Liver (tissue), 9 donors: Measurements from ENCODE around the gene UGT1A4. TPM values are rescaled to one million over a fixed set of nuclear protein-coding genes. Genes with fewer than 3 reads are reported as not detected.

Source experiments
- DNase-seq: peaks from one replicate; pipeline ENCODE4 v3.0.0-alpha.2; 2017; ENCODE audit warnings: low spot score
- H3K27ac ChIP-seq, 2 donors: one replicate each; pipeline ENCODE4 v1.7.0; 2013; ENCODE audit warnings: inconsistent platforms in 2 of 2, low read length in 2 of 2, control low read depth in 1 of 2, low read depth in 1 of 2, mild to moderate bottlenecking in 1 of 2
- H3K27me3 ChIP-seq, 4 donors: one replicate each; pipeline versions ENCODE4 v1.6.1 to v1.7.0; 2013; ENCODE audit warnings: low read length in 3 of 4, inconsistent platforms in 1 of 4, mild to moderate bottlenecking in 1 of 4, moderate library complexity in 1 of 4; ENCODE audit not compliant: control insufficient read depth in 4 of 4, insufficient read depth in 4 of 4
- H3K36me3 ChIP-seq, 4 donors: one replicate each; pipeline versions ENCODE4 v1.6.1 to v1.7.0; 2013; ENCODE audit warnings: low read length in 3 of 4, mild to moderate bottlenecking in 3 of 4, low read depth in 1 of 4, moderate library complexity in 1 of 4; ENCODE audit not compliant: control insufficient read depth in 4 of 4, insufficient read depth in 3 of 4
- H3K4me1 ChIP-seq, 4 donors: one replicate each; pipeline versions ENCODE4 v1.6.1 to v1.7.0; 2013; ENCODE audit warnings: low read length in 3 of 4, mild to moderate bottlenecking in 3 of 4, moderate library complexity in 1 of 4; ENCODE audit not compliant: control insufficient read depth in 4 of 4, insufficient read depth in 4 of 4
- H3K4me3 ChIP-seq, 3 donors: one replicate each; pipeline versions ENCODE4 v1.6.1 to v1.7.0; 2013; ENCODE audit warnings: low read length in 3 of 3, control low read depth in 1 of 3, low read depth in 1 of 3, mild to moderate bottlenecking in 1 of 3
- H3K9ac ChIP-seq, 2 donors: one replicate each; pipeline ENCODE4 v1.7.0; 2013; ENCODE audit warnings: low read length in 2 of 2, mild to moderate bottlenecking in 2 of 2, moderate library complexity in 2 of 2, control low read depth in 1 of 2, low read depth in 1 of 2
- H3K9me3 ChIP-seq, 4 donors: one replicate each; pipeline versions ENCODE4 v1.6.1 to v1.7.0; 2013; ENCODE audit warnings: low read length in 3 of 4; ENCODE audit not compliant: control insufficient read depth in 4 of 4
- EGR1 ChIP-seq, 2 donors: IDR thresholded peaks; 2 replicates each; pipeline ENCODE4 v1.6.1; 2016 to 2018; ENCODE audit warnings: antibody characterized with exemption in 2 of 2, low read depth in 2 of 2
- FOXA1 ChIP-seq: IDR thresholded peaks from 2 replicates; pipeline ENCODE4 v1.6.1; 2016; ENCODE audit warnings: antibody characterized with exemption
- FOXA2 ChIP-seq: IDR thresholded peaks from 2 replicates; pipeline ENCODE4 v1.6.1; 2016; ENCODE audit warnings: antibody characterized with exemption
- GABPA ChIP-seq, 2 donors: IDR thresholded peaks in 1 of 2; conservative IDR thresholded peaks in 1 of 2; 2 replicates each; pipeline ENCODE4 v1.6.1; 2016; ENCODE audit warnings: antibody characterized with exemption in 2 of 2, mild to moderate bottlenecking in 1 of 2, moderate library complexity in 1 of 2
- HNF4A ChIP-seq, 2 donors: conservative IDR thresholded peaks; 2 replicates each; pipeline ENCODE4 v1.6.1; 2016; ENCODE audit warnings: antibody characterized with exemption in 2 of 2, mild to moderate bottlenecking in 2 of 2
- HNF4G ChIP-seq: IDR thresholded peaks from 2 replicates; pipeline ENCODE4 v1.6.1; 2016; ENCODE audit warnings: antibody characterized with exemption
- JUND ChIP-seq, 2 donors: IDR thresholded peaks; 2 replicates each; pipeline ENCODE4 v1.6.1; 2016; ENCODE audit warnings: antibody characterized with exemption in 2 of 2
- NR2F2 ChIP-seq: IDR thresholded peaks from 2 replicates; pipeline ENCODE4 v1.6.1; 2016; ENCODE audit warnings: antibody characterized with exemption
- RAD21 ChIP-seq, 2 donors: IDR thresholded peaks; 2 replicates each; pipeline ENCODE4 v1.6.1; 2016; ENCODE audit warnings: antibody characterized with exemption in 2 of 2, mild to moderate bottlenecking in 2 of 2
- RXRA ChIP-seq, 2 donors: IDR thresholded peaks; 2 replicates each; pipeline ENCODE4 v1.6.1; 2017 to 2018; ENCODE audit warnings: antibody characterized with exemption in 2 of 2, mild to moderate bottlenecking in 1 of 2
- SP1 ChIP-seq: IDR thresholded peaks from 2 replicates; pipeline ENCODE4 v1.6.1; 2018; ENCODE audit warnings: antibody characterized with exemption, mild to moderate bottlenecking
- TAF1 ChIP-seq: conservative IDR thresholded peaks from 2 replicates; pipeline ENCODE4 v1.6.1; 2016; ENCODE audit warnings: antibody characterized with exemption, mild to moderate bottlenecking
- YY1 ChIP-seq: IDR thresholded peaks from 2 replicates; pipeline ENCODE4 v1.6.1; 2016; ENCODE audit warnings: antibody characterized with exemption, mild to moderate bottlenecking
- WGBS: extraction: QIAGEN DNeasy Blood & Tissue Kit; methylation state at CpG from one replicate; pipeline ENCODE4 v1.1.7; 2013; 5-methylcytosine and 5-hydroxymethylcytosine counted together
- polyA plus RNA-seq, 2 donors: library from polyadenylated mRNA; stranded (reverse) in 1 of 2; unstranded in 1 of 2; fragments of 200-250 nt in 1 of 2; fragments of >200 nt in 1 of 2; fragmentation: Nextera tagmentation in 1 of 2; extraction: Ambion mirVana in 1 of 2; gene quantifications; one replicate each; pipeline versions ENCODE4 v1.2.1 to v1.2.3, GENCODE V29; 2013 to 2015
- total RNA-seq, 2 donors: library from RNA; depleted of rRNA; stranded (reverse); fragments of >200 nt; gene quantifications; one replicate each; pipeline ENCODE4 v1.2.3, GENCODE V29; 2014
- TF ChIP-seq, protein P1 (sequence below): fragments of 150-350 bp; IDR thresholded peaks from 2 replicates; pipeline ENCODE4 v1.5.1; 2017; ENCODE audit warnings: improper control_type of control experiment, low read depth, low read length; ENCODE audit not compliant: missing input control
- TF ChIP-seq, protein P2 (sequence below): IDR thresholded peaks from 2 replicates; pipeline ENCODE4 v1.6.1; 2016; ENCODE audit warnings: antibody characterized with exemption, mild to moderate bottlenecking
- TF ChIP-seq, protein P3 (sequence below): IDR thresholded peaks from 2 replicates; pipeline ENCODE4 v1.6.1; 2016; ENCODE audit warnings: antibody characterized with exemption
- TF ChIP-seq, protein P4 (sequence below): IDR thresholded peaks from 2 replicates; pipeline ENCODE4 v1.6.1; 2016; ENCODE audit warnings: antibody characterized with exemption
- donor health status: healthy.
- donor health status: healthy.
- donor health status: healthy.
- donor health status: healthy.
- donor health status: healthy.

Gene UGT1A4
- total and polyA plus RNA-seq, 4 donors, result 103 to 446 (median 136) TPM; not detected in 1

DNA sequence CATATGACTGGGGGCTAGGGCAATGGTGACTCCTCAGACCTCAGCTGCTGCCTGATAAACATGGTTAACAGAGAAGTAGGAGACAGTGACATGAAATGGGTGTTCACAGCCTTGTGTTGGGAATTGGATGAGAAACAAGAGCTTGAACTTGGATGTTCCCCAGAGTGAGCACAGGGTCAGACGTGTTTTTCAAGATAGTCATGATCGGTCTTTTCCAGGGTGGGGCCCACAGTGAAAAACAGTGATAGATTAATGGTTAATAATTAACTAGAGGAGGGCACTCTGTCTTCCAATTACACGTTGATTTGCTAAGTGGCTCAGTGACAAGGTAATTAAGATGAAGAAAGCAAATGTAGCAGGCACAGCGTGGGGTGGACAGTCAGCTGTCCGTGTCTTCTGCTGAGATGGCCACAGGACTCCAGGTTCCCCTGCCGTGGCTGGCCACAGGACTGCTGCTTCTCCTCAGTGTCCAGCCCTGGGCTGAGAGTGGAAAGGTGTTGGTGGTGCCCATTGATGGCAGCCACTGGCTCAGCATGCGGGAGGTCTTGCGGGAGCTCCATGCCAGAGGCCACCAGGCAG lies 10.3 kb downstream of the UGT1A4 start, which contains the start of gene UGT1A3:
Gene UGT1A3, plus strand, starts transcription at position 320 of the 579 bp plus-strand sequence. Its CDS starts 85 bp downstream, at position 405.
- 33% methylated on average over 8 of the region's 8 CpGs for WGBS
- no peak for DNase-seq
- peak within 1 kb of the TSS in 2 of 3 donors; percentile 24 to 32 for H3K4me3 ChIP-seq

More for the DNA sequence above, 10.3 kb downstream of the UGT1A4 start, which contains the start of gene UGT1A3:
- TF ChIP-seq, protein P1, sequence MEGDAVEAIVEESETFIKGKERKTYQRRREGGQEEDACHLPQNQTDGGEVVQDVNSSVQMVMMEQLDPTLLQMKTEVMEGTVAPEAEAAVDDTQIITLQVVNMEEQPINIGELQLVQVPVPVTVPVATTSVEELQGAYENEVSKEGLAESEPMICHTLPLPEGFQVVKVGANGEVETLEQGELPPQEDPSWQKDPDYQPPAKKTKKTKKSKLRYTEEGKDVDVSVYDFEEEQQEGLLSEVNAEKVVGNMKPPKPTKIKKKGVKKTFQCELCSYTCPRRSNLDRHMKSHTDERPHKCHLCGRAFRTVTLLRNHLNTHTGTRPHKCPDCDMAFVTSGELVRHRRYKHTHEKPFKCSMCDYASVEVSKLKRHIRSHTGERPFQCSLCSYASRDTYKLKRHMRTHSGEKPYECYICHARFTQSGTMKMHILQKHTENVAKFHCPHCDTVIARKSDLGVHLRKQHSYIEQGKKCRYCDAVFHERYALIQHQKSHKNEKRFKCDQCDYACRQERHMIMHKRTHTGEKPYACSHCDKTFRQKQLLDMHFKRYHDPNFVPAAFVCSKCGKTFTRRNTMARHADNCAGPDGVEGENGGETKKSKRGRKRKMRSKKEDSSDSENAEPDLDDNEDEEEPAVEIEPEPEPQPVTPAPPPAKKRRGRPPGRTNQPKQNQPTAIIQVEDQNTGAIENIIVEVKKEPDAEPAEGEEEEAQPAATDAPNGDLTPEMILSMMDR, result no peak
- TF ChIP-seq HNF4G (peak; percentile 12), NR2F2 (no peak), RAD21 (IDR thresholded peaks at IDR 0.05) (peak in 1 of 2 donors; percentile 30), JUND (IDR thresholded peaks at IDR 0.05) (peak; percentile 95 to 96), TAF1 (no peak), EGR1 (IDR thresholded peaks at IDR 0.05; ENCODE audit: low read depth in 2 of 2) (peak in 1 of 2 donors; percentile 70), SP1 (peak; percentile 69), HNF4A (conservative IDR thresholded peaks at IDR 0.05) (peak; percentile 43 to 68), FOXA1 (no peak), RXRA (IDR thresholded peaks at IDR 0.05) (peak; percentile 91), YY1 (peak; percentile 18), FOXA2 (no peak), GABPA (IDR thresholded peaks at IDR 0.05 in 1 of 2, conservative IDR thresholded peaks at IDR 0.05 in 1 of 2) (no peak)
- TF ChIP-seq, protein P2, sequence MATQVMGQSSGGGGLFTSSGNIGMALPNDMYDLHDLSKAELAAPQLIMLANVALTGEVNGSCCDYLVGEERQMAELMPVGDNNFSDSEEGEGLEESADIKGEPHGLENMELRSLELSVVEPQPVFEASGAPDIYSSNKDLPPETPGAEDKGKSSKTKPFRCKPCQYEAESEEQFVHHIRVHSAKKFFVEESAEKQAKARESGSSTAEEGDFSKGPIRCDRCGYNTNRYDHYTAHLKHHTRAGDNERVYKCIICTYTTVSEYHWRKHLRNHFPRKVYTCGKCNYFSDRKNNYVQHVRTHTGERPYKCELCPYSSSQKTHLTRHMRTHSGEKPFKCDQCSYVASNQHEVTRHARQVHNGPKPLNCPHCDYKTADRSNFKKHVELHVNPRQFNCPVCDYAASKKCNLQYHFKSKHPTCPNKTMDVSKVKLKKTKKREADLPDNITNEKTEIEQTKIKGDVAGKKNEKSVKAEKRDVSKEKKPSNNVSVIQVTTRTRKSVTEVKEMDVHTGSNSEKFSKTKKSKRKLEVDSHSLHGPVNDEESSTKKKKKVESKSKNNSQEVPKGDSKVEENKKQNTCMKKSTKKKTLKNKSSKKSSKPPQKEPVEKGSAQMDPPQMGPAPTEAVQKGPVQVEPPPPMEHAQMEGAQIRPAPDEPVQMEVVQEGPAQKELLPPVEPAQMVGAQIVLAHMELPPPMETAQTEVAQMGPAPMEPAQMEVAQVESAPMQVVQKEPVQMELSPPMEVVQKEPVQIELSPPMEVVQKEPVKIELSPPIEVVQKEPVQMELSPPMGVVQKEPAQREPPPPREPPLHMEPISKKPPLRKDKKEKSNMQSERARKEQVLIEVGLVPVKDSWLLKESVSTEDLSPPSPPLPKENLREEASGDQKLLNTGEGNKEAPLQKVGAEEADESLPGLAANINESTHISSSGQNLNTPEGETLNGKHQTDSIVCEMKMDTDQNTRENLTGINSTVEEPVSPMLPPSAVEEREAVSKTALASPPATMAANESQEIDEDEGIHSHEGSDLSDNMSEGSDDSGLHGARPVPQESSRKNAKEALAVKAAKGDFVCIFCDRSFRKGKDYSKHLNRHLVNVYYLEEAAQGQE, result no peak
- TF ChIP-seq, protein P3, sequence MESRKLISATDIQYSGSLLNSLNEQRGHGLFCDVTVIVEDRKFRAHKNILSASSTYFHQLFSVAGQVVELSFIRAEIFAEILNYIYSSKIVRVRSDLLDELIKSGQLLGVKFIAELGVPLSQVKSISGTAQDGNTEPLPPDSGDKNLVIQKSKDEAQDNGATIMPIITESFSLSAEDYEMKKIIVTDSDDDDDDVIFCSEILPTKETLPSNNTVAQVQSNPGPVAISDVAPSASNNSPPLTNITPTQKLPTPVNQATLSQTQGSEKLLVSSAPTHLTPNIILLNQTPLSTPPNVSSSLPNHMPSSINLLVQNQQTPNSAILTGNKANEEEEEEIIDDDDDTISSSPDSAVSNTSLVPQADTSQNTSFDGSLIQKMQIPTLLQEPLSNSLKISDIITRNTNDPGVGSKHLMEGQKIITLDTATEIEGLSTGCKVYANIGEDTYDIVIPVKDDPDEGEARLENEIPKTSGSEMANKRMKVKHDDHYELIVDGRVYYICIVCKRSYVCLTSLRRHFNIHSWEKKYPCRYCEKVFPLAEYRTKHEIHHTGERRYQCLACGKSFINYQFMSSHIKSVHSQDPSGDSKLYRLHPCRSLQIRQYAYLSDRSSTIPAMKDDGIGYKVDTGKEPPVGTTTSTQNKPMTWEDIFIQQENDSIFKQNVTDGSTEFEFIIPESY, result peak; percentile 24
- TF ChIP-seq, protein P4, sequence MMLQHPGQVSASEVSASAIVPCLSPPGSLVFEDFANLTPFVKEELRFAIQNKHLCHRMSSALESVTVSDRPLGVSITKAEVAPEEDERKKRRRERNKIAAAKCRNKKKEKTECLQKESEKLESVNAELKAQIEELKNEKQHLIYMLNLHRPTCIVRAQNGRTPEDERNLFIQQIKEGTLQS, result peak; percentile 76
- Histone ChIP-seq H3K36me3 (peaks cover 0 to 3% (median 0%) of the 10 kb centered on the region in 4 donors), H3K27me3 (no peaks in the 10 kb centered on the region), H3K4me1 (peaks cover 4 to 32% (median 8%) of the 10 kb centered on the region in 4 donors), H3K27ac (peak within 1 kb of the TSS; percentile 62 to 66), H3K9me3 (no peaks in the 10 kb centered on the region), H3K9ac (peak within 1 kb of the TSS in 1 of 2 donors; percentile 47)
